Large intestine (tissue), 3 donors: Measurements from ENCODE around the gene ARFRP1. TPM values are rescaled to one million over a fixed set of nuclear protein-coding genes. Genes with fewer than 3 reads are reported as not detected.
"Not testable (repeated sequence)": the region's sequence is repeated elsewhere in the genome, so short reads cannot be mapped to it uniquely, and the experiment has no call there.

Experiments
- DNase-seq, 2 donors: peaks; one replicate each; pipeline versions ENCODE4 v3.0.0 to v3.0.0-alpha.2; 2013
- H3K27ac ChIP-seq: one replicate; pipeline ENCODE4 v1.5.1; 2013; ENCODE audit warnings: low read length
- H3K27me3 ChIP-seq: 2 replicates; pipeline ENCODE4 v1.6.1; 2013; ENCODE audit warnings: low read length; ENCODE audit not compliant: control insufficient read depth, insufficient read depth
- H3K36me3 ChIP-seq: 2 replicates; pipeline ENCODE4 v1.6.1; 2013; ENCODE audit warnings: low read length; ENCODE audit not compliant: control insufficient read depth, insufficient read depth
- H3K4me1 ChIP-seq: one replicate; pipeline ENCODE4 v1.6.1; 2013; ENCODE audit warnings: low read length; ENCODE audit not compliant: control insufficient read depth, insufficient read depth
- H3K4me3 ChIP-seq: one replicate; pipeline ENCODE4 v1.5.1; 2013; ENCODE audit warnings: low read length
- H3K9me3 ChIP-seq: one replicate; pipeline ENCODE4 v1.6.1; 2013; ENCODE audit warnings: mild to moderate bottlenecking, low read depth, low read length, moderate library complexity; ENCODE audit not compliant: control insufficient read depth
- WGBS: methylation state at CpG from one replicate; pipeline ENCODE4 v1.1.5; 2013; ENCODE audit warnings: low lambda C conversion rate; ENCODE audit not compliant: insufficient coverage; 5-methylcytosine and 5-hydroxymethylcytosine counted together
- polyA plus RNA-seq: library from polyadenylated mRNA; unstranded; fragments of 120-200 nt; gene quantifications from one replicate; pipeline ENCODE4 v1.2.1, GENCODE V29; 2013

Gene ARFRP1
- polyA plus RNA-seq, 1 donor: 22.2 TPM

- H3K9me3 ChIP-seq: no peaks in the 10 kb centered on the region
- peak within 1 kb of the TSS; percentile 79 for H3K27ac ChIP-seq
- peak within 1 kb of the TSS; percentile 91 for H3K4me3 ChIP-seq
- WGBS: no CpG with 5 or more reads among the region's 73 CpGs
- H3K36me3 ChIP-seq: peaks cover 21% of the 10 kb centered on the region
- H3K4me1 ChIP-seq: peaks cover 29% of the 10 kb centered on the region
- peak; percentile 86 to 97 for DNase-seq
- H3K27me3 ChIP-seq: peaks cover 11% of the 10 kb centered on the region
These were observed 49.6 kb downstream of the ARFRP1 start, which contains the start of gene RTEL1 for GRCh38 chr20:63657937-63658748. Gene RTEL1, plus strand, starts transcription at chr20:63658312. Its CDS starts 1,091 bp downstream, at chr20:63659403.

- Histone ChIP-seq H3K27me3 (peaks cover 14% of the 10 kb centered on the region), H3K4me1 (peaks cover 29% of the 10 kb centered on the region), H3K9me3 (no peaks in the 10 kb centered on the region), H3K27ac (peak overlapping the region; percentile 79), H3K36me3 (peaks cover 14% of the 10 kb centered on the region), H3K4me3 (peak overlapping the region; percentile 91)
- WGBS: no CpG with 5 or more reads among the region's 31 CpGs
- peak in 1 of 2 donors; percentile 29 for DNase-seq
These were observed 50.4 kb downstream of the ARFRP1 start for GRCh38 chr20:63657260-63657936.

DNA sequence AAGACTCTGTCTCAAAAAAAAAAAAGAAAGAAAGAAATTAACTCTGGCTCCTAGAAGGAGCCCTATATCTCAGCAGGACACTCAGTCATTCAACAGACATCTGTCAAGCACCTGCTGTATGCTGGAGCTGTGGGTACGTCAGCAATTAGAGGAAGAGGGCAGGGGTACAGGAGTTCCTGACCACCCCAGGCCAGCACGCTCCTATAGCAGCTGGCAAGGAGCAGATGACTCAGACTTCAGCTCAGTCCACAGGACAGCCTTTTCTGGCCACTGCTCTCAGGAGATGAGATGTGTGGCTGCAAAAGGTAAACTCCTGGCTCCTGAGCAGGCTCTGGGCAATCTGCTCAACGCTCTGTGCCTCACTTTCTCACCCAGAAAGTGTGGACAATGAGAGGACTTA lies 51.3 kb downstream of the ARFRP1 start:
- Histone ChIP-seq H3K36me3 (peaks cover 4% of the 10 kb centered on the region), H3K4me1 (peaks cover 33% of the 10 kb centered on the region), H3K9me3 (no peaks in the 10 kb centered on the region), H3K27ac (no peak overlapping the region), H3K27me3 (peaks cover 22% of the 10 kb centered on the region), H3K4me3 (no peak overlapping the region)
- no peak for DNase-seq
- WGBS: no CpG with 5 or more reads among the region's 3 CpGs

- DNase-seq: no peak
- Histone ChIP-seq H3K4me1 (peaks cover 28% of the 10 kb centered on the region), H3K27ac (no peak overlapping the region), H3K36me3 (peaks cover under 1% of the 10 kb centered on the region), H3K27me3 (peaks cover 28% of the 10 kb centered on the region), H3K4me3 (no peak overlapping the region), H3K9me3 (no peaks in the 10 kb centered on the region)
- no CpG with 5 or more reads among the region's 4 CpGs for WGBS
These were observed 52.5 kb downstream of the ARFRP1 start for GRCh38 chr20:63655249-63655648.

- no peak for DNase-seq
- peaks cover 19% of the 10 kb centered on the region for H3K4me1 ChIP-seq
- peak overlapping the region; percentile 76 for H3K27ac ChIP-seq
- WGBS: no CpG with 5 or more reads among the region's 15 CpGs
- no peaks in the 10 kb centered on the region for H3K36me3 ChIP-seq
- peaks cover 28% of the 10 kb centered on the region for H3K27me3 ChIP-seq
- peak overlapping the region; percentile 48 for H3K4me3 ChIP-seq
- no peaks in the 10 kb centered on the region for H3K9me3 ChIP-seq
These were observed 53.7 kb downstream of the ARFRP1 start for GRCh38 chr20:63653974-63654668.

GRCh38 chr20:63653041-63653973 lies 54.5 kb downstream of the ARFRP1 start, which contains the start of gene STMN3:
Gene STMN3, minus strand, starts transcription at chr20:63653424. Its CDS starts 79 bp downstream, at chr20:63653345.
- WGBS: no CpG with 5 or more reads among the region's 73 CpGs
- Histone ChIP-seq H3K4me3 (peak within 1 kb of the TSS; percentile 48), H3K4me1 (peaks cover 17% of the 10 kb centered on the region), H3K9me3 (no peaks in the 10 kb centered on the region), H3K27ac (peak within 1 kb of the TSS; percentile 76), H3K36me3 (no peaks in the 10 kb centered on the region), H3K27me3 (peaks cover 28% of the 10 kb centered on the region)
- DNase-seq: peak; percentile 80 to 85

DNA sequence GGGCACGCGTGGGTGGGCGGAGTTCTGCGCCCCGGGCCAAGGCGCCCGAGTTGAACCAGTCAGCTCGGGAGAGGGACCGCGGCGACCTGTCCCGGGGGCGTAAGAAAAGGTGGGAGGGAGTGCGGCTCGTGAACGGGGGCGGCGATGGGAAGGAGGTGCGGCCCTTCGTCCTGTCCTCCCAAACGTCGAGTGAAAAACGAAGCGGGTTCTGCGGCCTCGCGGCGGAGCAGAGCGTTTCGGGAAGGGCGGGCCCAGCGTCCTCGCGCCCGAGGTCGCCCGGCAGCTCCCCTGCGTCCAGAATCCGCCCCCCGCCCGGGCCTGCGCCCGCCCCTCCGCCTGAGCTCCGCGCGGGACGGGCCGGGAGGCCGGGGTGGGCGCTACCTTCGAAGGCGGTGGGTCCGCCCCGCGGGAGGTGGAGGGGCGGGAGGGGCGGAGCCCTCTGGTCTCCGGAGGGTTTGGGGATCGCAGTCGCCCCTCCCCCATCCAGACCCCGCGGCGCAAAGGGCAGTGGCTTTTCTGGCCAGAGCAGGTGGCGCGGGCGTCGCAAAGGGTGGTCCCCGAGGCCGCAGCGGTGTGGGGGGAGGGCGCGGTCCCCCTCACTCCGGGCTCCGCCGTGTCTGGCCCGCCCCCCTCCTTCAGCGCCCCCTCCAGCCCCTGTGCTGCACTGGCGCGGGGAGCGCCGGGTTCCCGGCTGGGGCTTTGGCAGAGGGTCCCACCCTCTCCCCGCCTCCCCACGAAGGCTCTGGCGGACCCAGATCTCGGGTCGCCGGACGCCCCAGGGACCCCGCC lies 55.4 kb downstream of the ARFRP1 start:
- Histone ChIP-seq H3K36me3 (no peaks in the 10 kb centered on the region), H3K27ac (no peak overlapping the region), H3K9me3 (no peaks in the 10 kb centered on the region), H3K27me3 (peaks cover 28% of the 10 kb centered on the region), H3K4me1 (peaks cover 12% of the 10 kb centered on the region), H3K4me3 (peak overlapping the region; percentile 33)
- WGBS: no CpG with 5 or more reads among the region's 91 CpGs
- DNase-seq: no peak

GRCh38 chr20:63651942-63652191 lies 55.9 kb downstream of the ARFRP1 start:
- no peak for DNase-seq
- Histone ChIP-seq H3K27ac (no peak overlapping the region), H3K27me3 (peaks cover 28% of the 10 kb centered on the region), H3K4me1 (peaks cover 9% of the 10 kb centered on the region), H3K9me3 (no peaks in the 10 kb centered on the region), H3K36me3 (no peaks in the 10 kb centered on the region), H3K4me3 (peak overlapping the region; percentile 33)
- WGBS: no CpG with 5 or more reads among the region's 11 CpGs

GRCh38 chr20:63650486-63650885 lies 57.3 kb downstream of the ARFRP1 start:
- not testable (repeated sequence) for H3K36me3 ChIP-seq, H3K4me1 ChIP-seq, H3K4me3 ChIP-seq, DNase-seq, H3K27ac ChIP-seq, H3K9me3 ChIP-seq
- H3K27me3 ChIP-seq: peaks cover 28% of the 10 kb centered on the region
- WGBS: no CpG with 5 or more reads among the region's 25 CpGs
